HG02763 (cell line): Measurements from ENCODE around the gene FOXE3.

ENCODE experiments used
- ATAC-seq: cut with Tn5 transposase; IDR thresholded peaks from one replicate; pipeline ENCODE4 v1.9.1; 2021; ENCODE audit warnings: mild to moderate bottlenecking, moderate library complexity; ENCODE audit not compliant: unreplicated experiment

The FOXE3 gene

DNA sequence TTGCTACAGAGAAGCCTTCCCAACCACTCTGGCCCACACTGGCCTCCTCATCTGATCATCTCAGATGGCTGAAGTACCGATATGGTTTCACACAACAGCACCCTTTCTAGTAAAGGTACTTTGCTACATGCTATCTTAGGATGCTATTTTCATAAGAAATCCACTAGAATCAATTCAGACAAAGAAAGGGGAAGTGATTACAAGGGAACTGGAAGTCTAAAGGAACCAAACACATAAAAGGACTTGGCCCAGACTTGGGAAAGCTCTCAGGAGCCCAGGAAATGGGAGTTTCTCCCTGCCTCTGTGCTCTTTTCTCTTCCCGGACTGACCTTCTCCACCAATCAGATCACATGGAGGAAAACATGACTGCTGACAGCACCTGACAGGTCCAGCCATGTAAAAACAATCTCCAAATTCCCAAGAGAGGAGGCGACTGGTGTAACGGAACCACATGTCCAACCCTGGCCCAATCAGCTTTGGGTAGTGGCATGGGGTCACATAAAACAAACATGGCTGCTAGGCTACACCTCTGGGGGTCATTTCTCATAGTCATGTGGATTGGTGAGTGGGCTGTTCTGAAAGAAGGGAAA lies 12.7 kb upstream of the FOXE3 start:
- ATAC-seq: no peak

DNA sequence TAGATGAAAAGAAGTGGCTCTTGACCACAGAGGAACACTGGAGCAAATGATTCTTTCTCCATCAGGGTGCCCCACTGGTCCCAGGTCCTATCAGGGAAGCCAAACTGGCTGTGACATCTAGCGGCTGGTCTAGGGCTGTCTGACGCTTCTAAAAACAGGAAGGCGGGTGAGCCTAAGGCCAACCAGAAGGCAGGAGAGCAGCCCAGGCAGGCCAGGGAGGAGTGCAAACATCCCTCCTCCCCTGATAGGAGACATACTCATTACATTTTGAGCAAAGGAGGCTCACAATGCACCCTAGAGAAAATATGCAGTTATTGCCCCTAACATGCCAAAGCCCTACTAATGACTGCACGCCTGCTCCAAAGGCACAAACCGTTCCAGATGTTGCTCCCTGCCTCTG lies 10.4 kb upstream of the FOXE3 start:
- ATAC-seq: no peak

DNA sequence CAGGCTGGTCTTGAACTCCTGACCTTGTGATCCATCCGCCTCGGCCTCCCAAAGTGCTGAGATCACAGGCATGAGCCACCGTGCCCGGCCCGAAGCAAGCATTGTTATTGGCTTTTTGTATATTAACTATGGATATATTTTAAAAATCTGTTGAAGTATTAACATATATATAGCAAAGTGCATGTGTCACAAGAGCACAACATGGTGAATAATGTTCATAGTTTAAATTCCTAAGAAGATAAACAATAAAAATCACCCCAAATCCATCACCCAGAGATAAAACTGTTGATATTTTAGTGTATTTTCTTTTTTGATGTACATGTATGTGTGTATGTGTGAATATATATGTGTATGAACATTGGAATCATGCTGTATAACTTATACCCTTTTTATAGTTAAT lies 9.1 kb upstream of the FOXE3 start:
- ATAC-seq: no peak

DNA sequence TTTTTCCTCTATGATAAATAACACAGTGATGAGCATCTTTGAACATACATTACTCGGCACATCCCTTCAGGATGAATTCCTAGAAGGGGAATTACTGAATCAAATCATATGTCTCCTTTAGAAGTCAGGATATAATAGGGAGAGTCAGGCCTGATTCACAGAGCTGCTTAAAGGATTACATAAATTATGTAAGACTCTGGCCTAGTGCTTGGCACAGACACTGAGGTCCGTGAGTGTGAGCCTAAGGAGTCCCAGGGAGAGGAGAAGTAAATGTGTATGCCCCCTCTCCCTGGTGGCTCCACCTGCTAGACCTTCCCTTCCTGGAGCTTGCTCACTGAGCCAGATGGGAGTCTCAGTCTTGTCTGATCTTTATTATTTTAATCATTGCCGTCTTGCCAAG lies 8.6 kb upstream of the FOXE3 start:
- no peak for ATAC-seq

DNA sequence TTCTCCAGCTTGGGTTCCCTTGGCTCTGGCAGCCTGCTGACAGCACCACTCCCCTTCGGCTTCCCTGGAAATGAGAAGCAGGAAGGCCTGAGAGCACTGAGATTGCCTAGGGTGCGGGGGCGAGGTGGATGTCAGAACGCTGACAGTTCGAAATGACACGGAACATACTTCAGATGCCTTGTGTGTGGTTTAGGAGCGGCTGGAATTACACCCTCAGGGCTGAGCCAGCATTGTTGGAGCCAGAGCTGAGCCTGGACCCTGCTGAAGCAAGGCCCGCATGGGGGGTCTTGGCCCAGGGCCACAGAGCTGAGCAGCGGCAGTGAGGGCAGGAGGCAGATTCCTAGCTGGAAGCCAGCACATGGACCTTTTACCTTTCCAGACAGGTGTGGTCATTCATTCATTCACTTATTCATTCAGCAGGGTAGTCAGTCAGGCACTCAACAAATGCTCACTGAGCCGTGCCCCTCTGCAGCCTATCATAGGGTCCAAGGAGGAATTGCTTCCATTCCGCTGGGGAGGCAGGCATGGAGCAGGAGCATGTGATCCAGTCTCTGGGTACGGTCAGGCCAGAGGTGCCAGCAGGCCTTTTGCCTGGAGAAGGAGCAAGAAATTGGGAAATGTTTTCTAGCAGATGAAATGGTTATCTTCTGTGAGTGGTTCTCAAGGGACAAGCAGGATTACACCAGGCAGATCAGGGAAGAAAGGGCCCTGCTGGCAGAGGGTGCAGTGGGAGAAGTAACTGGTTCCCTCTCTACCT lies 6.6 kb upstream of the FOXE3 start:
- ATAC-seq: no peak

DNA sequence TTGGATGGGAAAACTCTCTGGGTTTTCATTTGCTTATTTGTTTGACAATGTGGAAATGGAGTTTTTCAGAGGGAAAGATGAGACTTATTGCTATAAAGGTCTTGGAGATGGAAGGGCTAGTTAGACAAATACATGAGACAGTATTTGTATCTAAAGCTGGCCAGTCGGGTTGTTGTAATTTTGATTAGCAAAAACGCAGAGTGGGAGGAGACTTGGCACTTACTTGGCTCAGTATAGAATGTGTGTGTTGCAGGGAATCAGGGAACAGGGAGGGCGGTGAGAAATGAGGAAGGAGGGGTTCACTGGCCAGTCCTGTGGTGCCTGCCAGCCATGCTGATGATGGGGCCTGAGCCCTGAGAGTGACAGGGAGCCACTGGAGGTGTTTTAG lies 6.0 kb upstream of the FOXE3 start:
- no peak for ATAC-seq

DNA sequence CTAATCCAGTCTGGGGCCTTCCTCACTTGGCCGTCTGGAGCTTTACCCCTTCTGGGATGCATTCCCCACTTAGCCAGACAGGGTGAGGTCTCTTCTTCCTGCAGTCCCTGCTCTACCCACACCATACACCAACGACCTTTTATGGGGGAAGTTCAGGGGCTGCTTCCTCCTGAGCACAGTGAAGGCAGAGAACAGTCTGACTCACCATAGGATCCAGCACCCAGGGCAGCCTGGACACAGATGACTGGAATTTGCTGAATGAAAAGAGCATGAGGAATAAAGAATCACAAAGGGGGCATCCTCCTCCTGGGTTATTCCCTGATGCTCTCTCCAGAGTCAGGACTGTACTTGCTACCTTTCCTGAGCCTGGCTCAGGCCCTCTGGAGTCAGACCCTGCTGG lies 4.6 kb upstream of the FOXE3 start:
- ATAC-seq: no peak

DNA sequence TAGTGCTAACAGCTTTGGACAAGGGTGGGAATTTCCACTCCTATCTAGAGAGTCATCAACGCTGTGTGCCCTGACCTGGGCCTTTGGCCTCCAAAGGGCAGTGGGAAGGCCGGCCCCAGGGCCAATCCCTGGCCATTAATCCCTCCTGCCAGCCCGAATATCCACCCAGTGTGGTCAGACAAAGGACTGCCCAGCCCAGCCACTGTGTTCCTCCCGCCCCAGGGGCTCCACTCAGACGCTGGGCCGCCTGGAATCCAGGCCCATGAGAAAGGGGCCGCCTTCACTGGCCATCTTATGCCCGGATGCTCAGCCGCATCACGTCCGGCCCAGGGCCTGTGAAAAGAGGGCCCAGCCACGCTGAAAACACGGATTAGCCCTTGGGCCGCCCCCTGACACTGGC lies 3.6 kb upstream of the FOXE3 start:
- no peak for ATAC-seq

DNA sequence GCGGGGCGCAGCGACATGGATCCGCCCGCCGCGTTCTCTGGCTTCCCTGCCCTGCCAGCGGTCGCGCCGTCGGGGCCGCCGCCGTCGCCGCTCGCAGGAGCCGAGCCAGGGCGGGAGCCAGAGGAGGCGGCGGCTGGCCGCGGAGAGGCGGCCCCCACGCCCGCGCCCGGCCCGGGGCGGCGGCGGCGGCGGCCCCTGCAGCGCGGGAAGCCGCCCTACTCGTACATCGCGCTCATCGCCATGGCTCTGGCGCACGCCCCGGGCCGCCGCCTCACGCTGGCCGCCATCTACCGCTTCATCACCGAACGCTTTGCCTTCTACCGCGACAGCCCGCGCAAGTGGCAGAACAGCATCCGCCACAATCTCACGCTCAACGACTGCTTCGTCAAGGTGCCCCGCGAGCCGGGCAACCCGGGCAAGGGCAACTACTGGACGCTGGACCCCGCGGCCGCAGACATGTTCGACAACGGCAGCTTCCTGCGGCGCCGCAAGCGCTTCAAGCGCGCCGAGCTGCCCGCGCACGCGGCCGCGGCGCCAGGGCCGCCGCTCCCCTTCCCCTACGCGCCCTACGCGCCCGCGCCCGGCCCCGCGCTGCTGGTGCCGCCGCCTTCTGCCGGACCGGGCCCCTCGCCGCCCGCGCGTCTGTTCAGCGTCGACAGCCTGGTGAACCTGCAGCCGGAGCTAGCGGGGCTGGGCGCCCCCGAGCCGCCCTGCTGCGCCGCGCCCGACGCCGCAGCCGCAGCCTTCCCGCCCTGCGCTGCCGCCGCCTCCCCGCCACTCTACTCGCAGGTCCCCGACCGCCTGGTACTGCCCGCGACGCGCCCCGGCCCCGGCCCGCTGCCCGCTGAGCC lies 459 bp downstream of the FOXE3 start:
- ATAC-seq: no peak

DNA sequence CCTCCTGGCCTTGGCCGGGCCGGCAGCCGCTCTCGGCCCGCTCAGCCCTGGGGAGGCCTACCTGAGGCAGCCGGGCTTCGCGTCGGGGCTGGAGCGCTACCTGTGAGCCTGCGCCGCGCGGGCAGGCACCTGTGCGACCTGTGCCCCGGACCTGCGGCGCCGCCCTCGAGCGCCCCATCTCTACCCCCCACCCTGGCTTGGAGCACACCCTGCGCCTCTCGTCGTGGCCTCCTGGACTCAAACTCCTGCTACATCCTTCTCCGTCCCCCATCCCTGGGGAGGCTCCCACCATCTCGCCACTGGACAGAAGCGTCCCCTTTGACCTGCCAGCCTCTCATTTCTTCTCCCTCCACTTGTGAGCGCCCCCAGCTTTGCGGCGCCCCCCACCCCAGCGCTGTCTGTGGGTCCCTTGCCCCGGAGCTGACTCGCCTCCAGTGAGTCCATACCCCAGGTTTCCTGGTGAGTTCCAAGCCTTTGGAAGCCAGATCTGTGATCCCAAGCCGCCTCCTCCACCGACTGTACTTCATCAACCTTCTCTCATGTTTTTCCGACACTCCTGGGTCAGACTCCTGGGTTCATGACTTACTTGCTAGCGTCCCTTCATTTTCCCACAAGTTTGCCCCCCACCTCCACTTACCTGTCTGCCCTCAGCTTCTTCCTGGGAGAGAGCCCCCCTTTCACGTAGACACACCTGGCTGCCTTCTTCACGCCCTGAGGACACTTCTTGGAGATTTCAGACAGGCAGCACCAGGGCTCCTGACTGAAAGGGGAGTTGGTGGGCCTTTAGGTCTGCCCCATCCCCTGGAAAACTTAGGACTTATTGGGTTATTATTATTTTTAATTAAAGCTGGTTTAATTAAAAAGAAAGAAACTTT lies 1.3 kb downstream of the FOXE3 start:
- ATAC-seq: no peak

DNA sequence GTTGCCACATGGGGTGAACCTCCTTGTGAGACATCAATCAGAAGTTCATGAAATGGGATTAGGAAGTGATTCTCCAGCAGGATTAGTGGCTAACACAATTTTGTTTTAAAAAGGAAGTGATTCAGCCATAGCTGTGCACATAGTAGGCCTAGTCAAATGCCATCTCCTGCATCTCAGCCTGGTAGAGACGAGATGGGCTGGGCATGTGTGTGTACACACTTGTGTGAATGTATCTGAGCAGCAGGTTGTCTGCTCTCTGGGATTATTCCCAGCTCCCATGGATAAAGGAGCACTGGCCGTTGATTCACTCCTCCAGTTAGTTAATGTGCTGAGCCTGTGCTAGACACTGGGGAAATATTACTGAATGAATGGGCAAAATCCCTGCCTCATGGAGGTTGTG lies 2.0 kb downstream of the FOXE3 start:
- no peak for ATAC-seq

DNA sequence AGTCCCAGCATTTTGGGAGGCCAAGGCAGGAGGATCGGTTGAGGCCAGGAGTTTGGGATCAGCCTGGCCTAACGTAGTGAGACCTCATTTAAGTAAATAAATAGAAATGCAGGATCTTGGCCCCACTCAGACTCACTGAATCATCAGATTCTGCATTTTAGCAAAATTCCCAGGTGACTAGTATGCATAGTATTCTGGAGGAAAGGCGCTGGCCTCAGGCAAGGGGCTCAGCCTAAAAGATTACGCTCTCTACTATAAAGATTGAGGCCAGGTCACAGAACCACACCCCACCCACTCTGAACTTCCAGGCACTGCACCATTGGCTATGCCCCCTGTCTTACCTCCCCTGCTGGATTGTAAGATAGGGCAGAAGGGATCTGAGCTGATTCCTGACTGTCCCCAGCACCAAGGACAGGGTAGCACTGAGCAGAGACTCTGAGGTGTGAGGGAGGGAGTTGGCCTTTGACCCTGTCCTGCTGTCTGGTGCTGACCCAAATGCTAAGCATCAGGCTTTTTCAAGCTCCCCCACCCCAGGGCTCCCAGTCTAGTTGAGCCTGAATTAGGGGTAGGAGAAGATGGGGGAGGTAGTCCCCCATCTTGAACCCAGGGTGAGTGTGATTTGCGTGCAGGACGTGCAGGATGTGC lies 2.7 kb downstream of the FOXE3 start:
- ATAC-seq: no peak

DNA sequence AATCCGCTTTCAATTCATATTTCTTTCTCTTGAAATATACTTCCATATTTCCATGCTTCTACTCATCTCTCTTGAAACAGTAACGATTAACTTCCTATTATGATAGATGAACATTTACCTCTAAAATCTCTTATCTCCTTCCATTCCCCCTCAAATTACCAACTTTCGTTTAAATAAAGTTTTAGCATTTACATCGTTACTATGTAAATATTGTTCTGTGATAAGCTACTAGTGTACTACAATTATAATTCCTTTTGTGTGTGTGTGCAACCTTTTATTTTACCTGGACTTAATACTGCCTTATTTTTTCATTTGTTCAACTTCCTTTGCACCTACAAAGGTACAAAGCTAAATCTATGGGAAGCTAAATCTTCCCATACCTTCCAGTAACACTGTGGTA lies 4.5 kb downstream of the FOXE3 start:
- no peak for ATAC-seq

DNA sequence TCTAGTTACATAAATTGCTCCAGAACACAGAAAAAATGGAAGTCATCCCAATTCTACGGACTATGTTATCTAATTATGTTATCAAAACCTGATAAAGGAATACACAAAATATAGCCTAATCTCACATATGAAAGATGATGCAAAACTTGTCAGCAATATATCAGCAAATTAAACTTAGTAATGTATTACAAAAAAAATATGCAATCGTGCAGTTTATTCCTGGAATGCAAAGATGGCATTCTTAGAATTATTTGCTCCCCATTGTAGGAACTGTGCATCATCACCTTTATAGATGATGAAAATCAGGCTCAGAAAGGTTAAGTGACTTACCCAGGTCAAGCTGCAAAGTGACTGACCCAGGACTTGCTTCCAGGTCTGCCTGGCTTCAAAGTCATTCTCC lies 7.8 kb downstream of the FOXE3 start:
- ATAC-seq: no peak

DNA sequence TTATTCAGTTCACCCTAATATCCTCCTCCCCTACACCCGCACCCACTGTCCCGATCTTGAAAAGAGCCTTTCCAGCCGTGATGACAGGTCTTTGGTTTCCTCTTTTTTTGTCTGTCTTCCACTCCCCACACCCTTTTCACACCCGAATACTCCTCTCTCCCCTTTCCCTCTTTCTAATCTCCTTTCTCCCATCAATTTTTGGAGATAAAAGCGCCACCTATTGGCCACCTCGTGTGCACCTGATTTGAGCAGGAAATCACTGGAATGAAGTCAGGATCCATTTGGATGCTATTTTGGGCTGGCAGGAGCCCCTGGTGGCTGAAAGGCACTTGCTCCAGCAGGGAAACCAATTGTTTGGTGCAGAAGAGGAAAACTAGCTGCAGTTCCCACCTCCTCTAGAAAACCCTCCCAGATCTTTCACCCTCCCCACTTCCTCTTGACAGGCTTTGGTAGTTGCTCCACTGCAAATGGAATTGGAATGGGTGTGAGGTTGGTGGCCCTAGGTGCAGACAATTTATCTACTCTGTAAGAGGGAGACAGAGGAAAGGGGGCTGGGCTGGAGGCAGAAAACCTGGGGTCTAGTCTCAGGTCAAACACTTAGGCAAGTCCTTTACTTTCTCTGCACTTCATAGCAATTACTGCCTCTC lies 8.4 kb downstream of the FOXE3 start:
- ATAC-seq: no peak

DNA sequence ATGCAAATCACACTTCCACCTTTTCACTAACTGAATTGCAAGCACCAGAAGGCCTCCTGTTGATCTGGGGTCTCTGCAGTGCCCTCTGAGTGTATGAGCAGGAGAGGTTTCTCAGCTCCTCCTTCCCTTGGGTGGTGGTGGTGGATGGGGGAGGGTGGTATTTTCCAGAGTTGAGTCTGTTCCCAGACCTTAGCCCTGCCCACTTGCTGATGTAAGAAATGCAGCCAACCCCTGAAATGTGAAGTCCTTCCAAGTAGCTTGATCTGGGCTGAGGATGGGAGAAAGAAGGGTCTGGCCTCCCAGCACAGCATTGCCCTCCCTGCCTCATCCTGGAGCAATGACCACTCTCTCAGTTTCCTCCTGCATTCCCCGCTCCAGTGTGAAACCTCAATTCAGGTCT lies 15.4 kb downstream of the FOXE3 start:
- ATAC-seq: no peak

DNA sequence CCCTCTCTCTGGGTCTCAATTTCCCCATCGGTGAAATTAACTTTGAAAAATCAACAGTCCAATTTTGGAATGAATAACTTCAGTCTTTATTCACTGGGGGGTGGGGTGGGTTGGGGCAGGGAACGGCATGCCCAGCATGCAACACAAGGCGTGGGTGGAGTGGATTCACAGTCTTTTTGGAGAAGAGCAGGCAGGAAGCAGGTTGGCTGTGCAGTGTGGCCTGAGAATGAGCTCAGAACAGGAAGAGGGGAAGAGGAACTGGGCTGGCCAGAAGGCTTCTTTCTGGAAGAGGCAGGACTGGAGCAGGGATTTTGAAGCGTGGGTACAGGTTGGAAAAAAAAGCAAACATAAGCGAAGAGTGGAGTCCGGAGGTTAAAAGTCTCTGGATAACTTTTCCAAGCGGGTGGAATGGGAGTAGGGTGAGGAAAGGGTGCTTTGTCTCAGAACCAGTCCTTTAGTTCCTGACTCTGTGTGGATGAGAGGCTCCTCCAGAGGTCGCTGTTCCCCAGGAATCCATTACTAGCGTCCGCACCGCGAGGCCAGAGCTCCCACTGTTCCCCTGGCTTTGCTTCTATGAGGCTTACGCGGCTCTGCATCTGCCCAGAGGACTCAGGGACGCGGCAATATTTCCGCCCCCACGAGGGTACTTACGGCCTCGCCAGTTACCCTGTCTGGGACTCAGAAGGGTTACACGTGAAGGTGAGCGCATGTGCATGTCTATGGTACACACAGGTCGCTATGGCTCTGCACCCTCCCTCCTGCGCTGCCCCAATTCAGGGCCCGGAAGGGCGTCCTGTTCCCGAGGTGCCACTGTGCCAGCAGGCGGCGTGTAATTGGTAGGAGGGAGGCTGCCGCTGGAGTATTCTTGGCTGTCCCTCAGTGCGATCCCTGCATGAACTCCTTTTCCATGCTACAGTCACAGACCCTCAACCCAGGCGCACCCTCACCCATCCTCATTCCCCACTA lies 16.3 kb downstream of the FOXE3 start:
- no peak for ATAC-seq

DNA sequence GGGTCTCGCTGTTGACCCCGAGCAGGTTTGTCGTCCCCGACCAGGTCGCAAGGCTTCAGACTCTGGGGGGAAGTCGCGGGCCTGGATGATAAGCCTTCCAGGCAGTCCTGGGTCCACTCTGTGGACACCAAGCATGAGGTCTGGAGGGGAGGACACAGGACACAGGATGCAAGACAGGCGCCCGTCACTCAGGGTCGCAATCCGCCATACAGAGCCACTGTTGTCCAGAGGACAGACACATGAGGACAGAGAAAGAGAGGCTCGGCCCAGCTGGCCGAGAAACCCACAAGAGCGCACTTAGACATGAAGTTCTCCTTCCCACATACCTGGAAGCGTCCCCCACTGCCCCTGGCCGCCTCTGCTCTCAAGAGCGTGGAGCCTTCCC lies 16.9 kb downstream of the FOXE3 start:
- no peak for ATAC-seq

DNA sequence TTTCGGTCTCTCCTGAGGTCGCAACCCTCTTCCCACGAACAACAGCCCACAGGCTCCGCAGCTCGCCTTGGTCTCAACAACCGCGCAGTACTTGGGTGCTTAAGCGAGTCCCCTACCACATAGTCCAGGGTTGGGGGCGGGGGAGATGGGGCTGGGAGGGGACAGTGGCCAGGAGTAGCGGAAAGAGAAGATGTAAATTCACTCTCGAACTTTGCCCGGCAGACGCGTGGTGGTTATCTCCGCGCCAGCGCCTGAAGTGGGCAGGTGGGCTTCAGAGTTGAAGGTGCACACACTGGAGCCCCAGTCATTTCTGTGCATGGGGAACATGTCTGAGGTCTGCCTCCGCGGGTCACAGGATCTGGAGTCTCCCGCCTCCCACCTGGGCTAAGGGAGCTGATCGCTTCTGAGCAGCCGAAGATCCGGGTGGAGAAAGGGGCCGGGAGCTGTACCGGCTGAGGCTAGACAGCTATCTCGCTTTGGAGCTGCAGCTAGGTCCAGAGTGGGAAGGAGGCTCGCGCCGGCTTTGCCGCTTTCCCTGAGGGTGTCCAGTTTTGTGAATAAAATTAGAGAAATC lies 17.5 kb downstream of the FOXE3 start:
- ATAC-seq: no peak
